GM19193 (cell line): ENCODE measurements around the gene CCDC85A.

Experiments used
- POLR2A ChIP-seq: IDR thresholded peaks from 4 replicates; pipeline ENCODE4 v1.6.1; 2011; ENCODE audit not compliant: insufficient read depth, insufficient read length; ENCODE audit errors: extremely low read depth

Gene CCDC85A

GRCh38 chr2:56357655-56358295, 174.0 kb downstream of the CCDC85A start:
- TF ChIP-seq POLR2A = no peak

DNA sequence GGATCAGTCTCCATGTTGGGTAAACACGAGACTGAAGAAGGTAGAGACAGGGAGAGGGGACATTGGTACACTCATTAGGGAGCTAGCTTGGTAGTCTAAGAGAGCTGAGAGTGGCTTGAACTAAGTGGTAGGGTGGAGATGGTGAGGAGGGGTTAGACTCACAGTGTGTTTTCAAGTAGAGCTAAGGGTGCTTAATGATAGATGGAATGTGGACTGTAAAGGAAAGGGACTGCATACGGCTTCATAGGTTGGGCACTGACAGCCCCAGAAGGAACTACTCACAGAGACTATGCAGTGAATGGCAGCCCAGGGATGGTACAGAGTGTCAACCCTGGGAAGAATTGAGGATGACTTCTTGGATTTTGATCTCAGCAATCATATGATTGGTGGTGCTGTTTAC, 178.1 kb downstream of the CCDC85A start:
- TF ChIP-seq POLR2A = no peak

DNA sequence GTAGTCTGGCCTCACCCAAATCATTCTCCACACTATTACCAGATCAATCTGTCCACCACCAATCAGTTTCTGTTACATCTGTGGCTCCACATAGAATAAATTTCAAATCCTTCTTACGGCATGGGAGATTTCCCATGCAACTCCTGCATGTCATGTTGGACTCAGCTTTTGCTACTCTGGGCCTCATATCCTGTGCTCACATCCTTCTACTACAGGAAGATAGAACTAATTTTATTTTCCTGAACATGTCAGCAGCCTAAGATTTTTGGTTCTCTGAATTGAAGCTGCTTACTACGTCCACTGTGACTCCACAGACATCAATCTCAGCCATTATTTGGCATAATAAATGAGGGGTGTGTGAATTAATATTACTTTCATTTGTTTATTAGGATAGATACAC, 181.1 kb downstream of the CCDC85A start:
- no peak for TF ChIP-seq POLR2A

- TF ChIP-seq POLR2A = no peak
Observed at GRCh38 chr2:56369316-56369715, 185.5 kb downstream of the CCDC85A start.

DNA sequence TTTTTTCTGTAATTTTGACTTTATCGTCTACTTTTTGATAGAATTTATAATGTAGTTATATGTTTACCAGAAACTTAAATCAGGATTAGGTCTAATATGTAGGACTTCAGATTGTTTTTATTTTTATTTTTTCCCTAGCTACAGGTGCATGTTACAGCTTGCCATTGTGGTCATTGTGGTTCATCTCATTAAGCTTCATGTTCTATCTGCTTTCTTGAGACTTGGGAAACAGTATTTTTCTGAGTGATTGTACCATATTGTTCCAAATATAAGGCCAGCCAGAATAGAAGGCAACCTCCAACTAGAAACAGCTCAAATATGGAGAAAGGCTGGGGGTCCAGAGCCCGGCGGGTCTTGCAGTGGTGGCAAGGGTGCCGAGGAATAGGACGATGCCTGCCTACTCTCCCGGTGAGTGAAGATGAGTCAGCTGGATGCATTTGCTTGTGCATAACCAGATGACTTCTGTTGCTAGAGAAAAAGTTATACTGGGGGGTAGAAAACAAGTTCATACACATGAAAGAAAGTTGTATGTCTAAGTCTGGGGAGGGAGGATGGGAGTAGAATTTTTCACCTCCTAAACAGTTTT, 188.4 kb downstream of the CCDC85A start:
- no peak for TF ChIP-seq POLR2A

GRCh38 chr2:56375251-56375650, 191.5 kb downstream of the CCDC85A start:
- TF ChIP-seq POLR2A = no peak

DNA sequence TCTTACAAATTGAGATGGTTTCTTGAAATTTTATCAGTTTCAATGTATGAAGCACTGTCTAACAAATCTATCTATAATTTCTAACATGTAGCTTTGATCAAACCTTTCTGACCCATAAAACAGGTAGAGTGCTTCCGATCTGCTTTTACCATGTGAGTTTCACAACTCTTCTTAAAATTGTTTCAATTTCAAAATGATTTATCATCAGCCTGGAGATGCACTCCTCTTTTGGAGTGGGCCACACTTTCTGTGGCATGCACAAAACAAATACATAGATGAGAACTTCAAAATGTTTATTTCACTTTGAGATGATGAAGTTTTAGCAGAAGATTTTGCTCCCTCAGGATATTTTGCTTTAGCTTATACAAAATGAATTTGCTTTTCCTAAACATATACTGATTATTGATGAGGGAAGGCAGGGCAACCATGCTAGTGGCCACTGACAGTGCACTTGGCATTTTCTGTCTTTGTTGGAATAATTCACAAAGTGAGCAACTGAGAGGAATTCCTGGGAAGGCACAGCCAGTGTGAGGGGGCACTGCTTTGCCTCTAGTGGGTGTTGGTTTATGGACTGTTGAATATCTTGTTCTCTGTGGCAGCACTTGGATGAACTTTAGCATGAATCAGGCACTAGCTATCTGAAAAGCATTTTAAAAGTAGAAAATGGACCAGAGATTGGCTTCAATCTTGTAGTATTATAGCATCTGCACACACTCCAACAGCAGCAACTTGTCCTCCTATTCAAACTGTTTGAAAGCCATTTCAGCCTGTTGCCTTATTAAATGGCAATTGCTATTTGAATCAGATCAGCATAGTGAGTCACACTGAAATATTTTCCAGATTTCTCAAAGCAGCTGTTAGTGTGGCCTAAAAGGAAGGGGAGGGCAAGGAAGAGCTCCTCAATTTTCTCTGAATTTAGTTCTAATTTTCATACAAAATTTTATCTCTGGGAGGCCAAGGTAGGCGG, 193.2 kb downstream of the CCDC85A start:
- no peak for TF ChIP-seq POLR2A

GRCh38 chr2:56379066-56379465, 195.3 kb downstream of the CCDC85A start:
- TF ChIP-seq POLR2A = no peak

DNA sequence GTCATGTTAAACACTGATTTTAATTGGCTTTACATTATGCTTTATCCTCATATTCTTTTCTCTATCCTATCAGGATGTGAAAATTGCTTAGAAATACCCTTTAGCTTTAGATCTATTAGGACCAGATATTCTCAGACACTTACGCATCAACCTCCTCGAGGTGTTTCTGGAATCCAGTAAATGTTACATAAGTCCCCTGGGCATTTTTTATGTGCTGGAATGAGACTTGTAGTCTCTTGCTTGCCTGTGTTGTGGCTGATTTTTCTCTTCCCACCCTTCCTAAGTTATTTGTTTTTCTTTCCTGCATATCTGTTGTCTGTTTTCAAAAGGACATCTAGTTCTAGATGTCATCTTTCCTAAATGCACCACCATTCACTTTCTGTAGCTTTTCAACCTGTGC, 197.1 kb downstream of the CCDC85A start:
- no peak for TF ChIP-seq POLR2A

DNA sequence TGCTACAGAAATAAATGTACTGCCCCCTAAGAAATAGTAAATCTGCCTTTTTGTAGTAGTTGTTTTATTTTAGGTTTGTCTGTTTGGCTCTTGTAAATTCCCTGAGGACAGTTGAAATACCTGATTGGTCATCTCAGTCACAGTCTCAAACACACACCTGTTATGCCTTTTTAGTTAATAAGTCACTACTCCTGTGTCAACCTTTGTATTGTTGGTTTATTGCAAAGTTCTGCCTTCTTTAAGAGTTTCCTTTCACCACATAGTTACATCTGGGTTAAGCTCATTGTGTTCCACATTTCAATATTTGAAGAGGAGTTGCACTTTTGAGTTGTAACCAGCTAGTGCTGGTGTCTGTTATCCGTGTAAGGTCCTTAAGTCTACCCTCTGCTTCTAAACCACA, 198.7 kb downstream of the CCDC85A start:
- no peak for TF ChIP-seq POLR2A

GRCh38 chr2:56386657-56387056, 202.9 kb downstream of the CCDC85A start:
- TF ChIP-seq POLR2A = no peak

DNA sequence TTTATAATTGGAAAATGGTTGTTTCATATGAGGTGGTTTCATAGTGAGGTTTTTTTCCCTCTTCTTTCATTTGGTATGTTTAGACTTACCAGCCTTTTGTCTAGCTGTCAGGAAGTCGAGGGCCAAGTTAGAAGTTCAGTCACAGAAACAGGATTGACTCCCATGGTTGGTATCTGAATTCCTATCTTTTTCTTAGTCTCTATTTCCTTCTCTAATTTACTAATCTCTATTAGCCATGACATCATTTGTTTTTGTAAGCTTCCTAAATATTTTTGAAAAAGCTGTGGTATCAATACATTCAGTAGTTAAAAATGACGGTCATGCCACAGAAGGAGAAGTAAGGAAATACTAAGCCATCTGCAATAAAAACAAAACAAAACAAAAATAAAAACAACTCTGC, 206.9 kb downstream of the CCDC85A start:
- no peak for TF ChIP-seq POLR2A

DNA sequence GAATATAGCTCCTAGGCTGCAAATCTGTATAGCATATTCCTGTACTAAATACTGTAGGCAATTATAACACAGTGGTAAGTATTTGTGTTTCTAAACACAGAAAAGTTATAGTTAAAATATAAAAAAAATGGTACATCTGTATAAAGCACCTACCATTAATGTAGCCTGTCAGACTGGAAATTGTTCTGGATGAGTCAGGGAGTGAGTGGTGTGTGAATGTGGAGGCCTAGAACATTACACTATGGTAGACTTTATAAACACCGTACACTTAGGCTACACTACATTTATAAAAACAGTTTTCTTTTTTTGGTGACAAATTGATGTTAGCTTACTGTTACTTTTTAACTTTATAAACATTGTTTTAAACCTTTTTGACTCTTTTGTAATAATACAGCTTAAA, 226.3 kb downstream of the CCDC85A start:
- no peak for TF ChIP-seq POLR2A

- TF ChIP-seq POLR2A = no peak
Observed at GRCh38 chr2:56416500-56417176, 232.8 kb downstream of the CCDC85A start.
